Measurements from ENCODE around the gene IER3. TPM values are rescaled to one million over a fixed set of nuclear protein-coding genes. Genes with fewer than 3 reads are reported as not detected.

The IER3 gene
- total and polyA plus RNA-seq, 2 of the 13 experiments (the other 11 are each of a cell fraction or from before 2014, with no cell fraction given): 51.1 to 131 TPM

DNA sequence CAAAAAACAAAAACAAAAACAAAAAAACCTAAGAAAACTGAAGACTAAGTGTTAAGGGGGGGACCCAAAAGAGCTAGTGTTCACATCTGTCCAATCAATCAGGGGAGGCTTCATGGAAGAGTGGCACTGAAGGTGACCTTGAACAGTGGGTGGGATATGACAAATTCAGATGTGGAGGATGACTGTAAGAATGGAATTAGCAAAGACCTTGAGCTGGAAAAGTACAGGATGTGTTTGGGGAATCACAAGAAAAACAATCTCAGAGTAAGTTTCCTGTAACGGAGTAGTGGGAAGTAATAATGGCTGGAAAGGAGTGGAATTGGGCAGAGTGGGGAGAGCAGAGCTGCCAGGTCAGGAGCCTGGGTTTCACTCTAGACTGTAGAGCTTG is 2.9 kb upstream of the IER3 start:
- peak overlapping the region; percentile 76 for H3K27ac ChIP-seq (ENCODE audit: extremely low read length, insufficient read depth, low read length)
- peaks cover 79% of the 10 kb centered on the region for H3K4me1 ChIP-seq (ENCODE audit: insufficient read depth, low read length)
- DNase-seq (ENCODE audit: low spot score): peak; percentile 61
- WGBS (ENCODE audit: low lambda C conversion rate): 71% methylated on average over 1 of the region's 1 CpG
- peak overlapping the region in 1 of 3 experiments; percentile 62; a peak in 1 of 6 replicates for H3K4me3 ChIP-seq (replicated peaks in 1 of 3; ENCODE audit: insufficient read depth in 1 of 3, low read depth in 2 of 3, low read length in 3 of 3)
- peaks cover 15% of the 10 kb centered on the region for H4K20me1 ChIP-seq (ENCODE audit: insufficient read depth, low read length)
- peak overlapping the region; percentile 92 for H3K4me2 ChIP-seq (ENCODE audit: low read depth, low read length)
- H3K79me2 ChIP-seq (ENCODE audit: insufficient read depth, low read length): peaks cover 15% of the 10 kb centered on the region
- no peak for FAIRE-seq
- intact Hi-C loops (cut with micrococcal nuclease; ENCODE audit: unreplicated experiment) (no loop called here), in situ Hi-C loops (cut with HindIII; ENCODE audit: extremely low pct_ligation_motif_present, low pct_unique_long_range_greater_than_20kb) (no loop called here)
- no peak overlapping the region for H2AFZ ChIP-seq (ENCODE audit: low read length)
- H3K36me3 ChIP-seq (replicated peaks in 1 of 2; ENCODE audit: control insufficient read depth in 1 of 2, insufficient read depth in 2 of 2, low read length in 2 of 2): no peaks in the 10 kb centered on the region; a peak in 1 of 5 replicates
- ChIA-PET POLR2A (interaction anchor here (0.9 to 16.9 kb wide), 5 partner anchors 10 to 53 kb away, joined by 3 to 414 read pairs (median 8); partner anchors contain the start of gene MDC1), CTCF (ENCODE audit: low intra/inter-chr PET ratio, low total read pairs) (no interaction called here)
- no peak for ATAC-seq
- H3K27me3 ChIP-seq (ENCODE audit: control insufficient read depth in 1 of 2, insufficient read depth in 2 of 2, low read length in 2 of 2): no peaks in the 10 kb centered on the region; a peak in 1 of 5 replicates
- H3K9me3 ChIP-seq (ENCODE audit: low read length): no peaks in the 10 kb centered on the region
- H3K9ac ChIP-seq (ENCODE audit: insufficient read depth, low read depth, low read length): peak overlapping the region; percentile 66; the same call in 1 of the 2 replicates
- no TSS peak for BruUV-seq (replicated peaks)
- TF ChIP-seq SP4 (CRISPR knock-in tag; IDR thresholded peaks at IDR 0.05): no peak
- no peak for TF ChIP-seq TFE3 (CRISPR knock-in tag; IDR thresholded peaks at IDR 0.05)
- TF ChIP-seq ZNF615 (CRISPR knock-in tag; IDR thresholded peaks at IDR 0.05; ENCODE audit: borderline replicate concordance): no peak
- no peak for TF ChIP-seq XRCC5 (optimal IDR thresholded peaks at IDR 0.05; ENCODE audit: low read length)
- no peak for TF ChIP-seq ARNTL (CRISPR knock-in tag; IDR thresholded peaks at IDR 0.05)
- TF ChIP-seq ZNF280D (CRISPR knock-in tag; IDR thresholded peaks at IDR 0.05): 0 out of 2 replicates have a peak, but pooled peaks have one; percentile 43
- TF ChIP-seq RARA (CRISPR knock-in tag; IDR thresholded peaks at IDR 0.05): peak; percentile 48
- TF ChIP-seq RBM22 (optimal IDR thresholded peaks at IDR 0.05; ENCODE audit: low read length): no peak
- 0 out of 2 replicates have a peak, but pooled peaks have one; percentile 40 for TF ChIP-seq FOSL2 (CRISPR knock-in tag; IDR thresholded peaks at IDR 0.05)
- no peak for TF ChIP-seq HOXD1 (CRISPR knock-in tag; IDR thresholded peaks at IDR 0.05)
- peak; percentile 22; the same call in 1 of the 2 replicates for TF ChIP-seq ELF3 (CRISPR knock-in tag; IDR thresholded peaks at IDR 0.05)
- TF ChIP-seq MIXL1 (CRISPR knock-in tag; IDR thresholded peaks at IDR 0.05): peak; percentile 59
- TF ChIP-seq MZF1 (CRISPR knock-in tag; IDR thresholded peaks at IDR 0.05; ENCODE audit: borderline replicate concordance): 0 out of 2 replicates have a peak, but pooled peaks have one; percentile 64
- no peak for TF ChIP-seq BHLHE40 (IDR thresholded peaks at IDR 0.05; ENCODE audit: low read length)
